Upper lobe of left lung (tissue), 6 donors: Measurements from ENCODE around the gene TNS3. TPM values are rescaled to one million over a fixed set of nuclear protein-coding genes. Genes with fewer than 3 reads are reported as not detected.

Source experiments
- ATAC-seq, 2 donors: fragments of 200-7000 bp; cut with Tn5 transposase; one replicate each; pipeline ENCODE4 v1.9.1; 2022; ENCODE audit warnings: mild to moderate bottlenecking in 2 of 2, moderate library complexity in 2 of 2; ENCODE audit not compliant: low FRiP score in 2 of 2
- DNase-seq, 2 donors: peaks; one replicate each; pipeline ENCODE4 v3.0.0-alpha.2; 2019 to 2020
- H3K27ac ChIP-seq, 4 donors: fragments of 200-600 bp; sonication (generic); one replicate each; pipeline ENCODE4 v1.5.1; 2016 to 2019
- H3K27me3 ChIP-seq, 4 donors: fragments of 200-600 bp; sonication (generic); one replicate each; pipeline ENCODE4 v1.5.1; 2017 to 2019
- H3K36me3 ChIP-seq, 4 donors: fragments of 200-600 bp; sonication (generic); one replicate each; pipeline ENCODE4 v1.5.1; 2016 to 2019
- H3K4me1 ChIP-seq, 4 donors: fragments of 200-600 bp; sonication (generic); one replicate each; pipeline ENCODE4 v1.5.1; 2018 to 2019
- H3K4me3 ChIP-seq, 4 donors: fragments of 200-600 bp; sonication (generic); one replicate each; pipeline ENCODE4 v1.5.1; 2017 to 2019; ENCODE audit warnings: mild to moderate bottlenecking in 2 of 4, moderate library complexity in 1 of 4
- H3K9me3 ChIP-seq, 4 donors: fragments of 200-600 bp; sonication (generic); one replicate each; pipeline ENCODE4 v1.5.1; 2018 to 2019
- EP300 ChIP-seq, 4 donors: sonication (generic); formaldehyde crosslinking; IDR thresholded peaks; one replicate each; pipeline ENCODE4 v1.5.1; 2017; ENCODE audit warnings: antibody characterized with exemption in 4 of 4, control low read depth in 2 of 4
- POLR2A ChIP-seq, 4 donors: fragments of 450-650 bp; IDR thresholded peaks; one replicate each; pipeline ENCODE4 v1.5.1; 2016 to 2017; ENCODE audit warnings: antibody characterized with exemption in 4 of 4, mild to moderate bottlenecking in 2 of 4
- POLR2AphosphoS5 ChIP-seq, 2 donors: sonication (generic); formaldehyde crosslinking; IDR thresholded peaks; one replicate each; pipeline ENCODE4 v1.5.1; 2017; ENCODE audit warnings: antibody characterized with exemption in 2 of 2
- whole genome bisulfite sequencing, 2 donors: methylation state at CpG; one replicate each; pipeline ENCODE4 v1.1.5; 2017 to 2018; 5-methylcytosine and 5-hydroxymethylcytosine counted together
- total RNA-seq, 6 donors: library from RNA; depleted of rRNA in 4 of 6; stranded (reverse); fragments of >200 nt in 4 of 6; gene quantifications; one replicate each; pipeline versions ENCODE4 v1.1.0 to v1.2.1, GENCODE V29; 2016 to 2021
- TF ChIP-seq, protein P1 (sequence below), 6 experiments: fragments of 450-650 bp in 4 of 6; fragments of 200-600 bp in 2 of 6; sonication (generic) in 2 of 6; IDR thresholded peaks; one replicate each; pipeline ENCODE4 v1.5.1; 2016 to 2019; ENCODE audit warnings: antibody characterized with exemption in 6 of 6
- donor health status: DM: no; HTN: no; CAD: no; lungs with moderate emphysema.
- donor health status: DM: no; HTN: yes; CAD: no; lungs with severe emphysema.

The TNS3 gene
- total RNA-seq, 6 donors from 2014 or later: 90.6 to 266 (median 143) TPM

DNA sequence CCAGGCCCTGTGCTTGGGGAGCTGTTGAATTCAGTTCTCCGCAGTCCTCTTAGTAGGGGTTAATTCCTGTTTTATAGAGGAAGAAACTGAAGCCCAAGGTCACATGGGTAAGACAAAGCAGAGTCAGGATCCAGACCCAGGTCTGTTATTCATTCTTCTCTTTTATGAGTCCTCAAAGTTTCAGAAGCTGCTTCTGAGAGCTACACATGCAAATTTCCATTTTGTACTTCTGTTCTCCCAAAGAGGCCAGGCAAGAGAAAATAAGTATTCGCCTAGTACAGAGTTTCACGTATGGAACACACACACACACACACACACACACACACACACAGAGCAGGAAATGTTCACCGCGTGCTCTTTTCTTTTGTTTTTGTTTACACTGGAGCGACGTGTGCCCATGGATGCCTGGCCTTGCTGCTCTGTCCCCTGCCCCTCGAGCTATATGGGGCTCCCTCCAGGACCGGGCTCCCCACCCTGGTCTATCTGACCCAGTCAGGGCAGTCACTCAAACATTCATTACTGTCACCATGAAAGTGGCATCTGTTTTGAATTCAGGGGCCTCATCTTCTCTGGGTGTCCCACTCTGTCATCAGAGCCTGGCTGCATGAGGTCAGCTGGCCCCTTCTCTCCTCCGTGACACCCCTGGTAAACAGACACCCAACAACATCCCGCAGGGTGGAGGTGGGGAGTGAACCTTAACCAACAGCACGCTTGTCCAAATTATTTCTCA, 84.4 kb downstream of the TNS3 start:
- Histone ChIP-seq H3K4me3 (no peak overlapping the region), H3K9me3 (no peaks in the 10 kb centered on the region), H3K27me3 (no peaks in the 10 kb centered on the region), H3K4me1 (peaks cover 48 to 63% (median 48%) of the 10 kb centered on the region in 4 donors), H3K36me3 (peaks cover 0 to 3% (median 0%) of the 10 kb centered on the region in 4 donors), H3K27ac (peak overlapping the region; percentile 9 to 73 (median 46))
- DNase-seq (no peak), ATAC-seq (peak; percentile 21 to 58)
- WGBS, 2 donors: 35 to 51% methylated on average over 11 to 12 of the region's 12 CpGs
- TF ChIP-seq, protein P1, sequence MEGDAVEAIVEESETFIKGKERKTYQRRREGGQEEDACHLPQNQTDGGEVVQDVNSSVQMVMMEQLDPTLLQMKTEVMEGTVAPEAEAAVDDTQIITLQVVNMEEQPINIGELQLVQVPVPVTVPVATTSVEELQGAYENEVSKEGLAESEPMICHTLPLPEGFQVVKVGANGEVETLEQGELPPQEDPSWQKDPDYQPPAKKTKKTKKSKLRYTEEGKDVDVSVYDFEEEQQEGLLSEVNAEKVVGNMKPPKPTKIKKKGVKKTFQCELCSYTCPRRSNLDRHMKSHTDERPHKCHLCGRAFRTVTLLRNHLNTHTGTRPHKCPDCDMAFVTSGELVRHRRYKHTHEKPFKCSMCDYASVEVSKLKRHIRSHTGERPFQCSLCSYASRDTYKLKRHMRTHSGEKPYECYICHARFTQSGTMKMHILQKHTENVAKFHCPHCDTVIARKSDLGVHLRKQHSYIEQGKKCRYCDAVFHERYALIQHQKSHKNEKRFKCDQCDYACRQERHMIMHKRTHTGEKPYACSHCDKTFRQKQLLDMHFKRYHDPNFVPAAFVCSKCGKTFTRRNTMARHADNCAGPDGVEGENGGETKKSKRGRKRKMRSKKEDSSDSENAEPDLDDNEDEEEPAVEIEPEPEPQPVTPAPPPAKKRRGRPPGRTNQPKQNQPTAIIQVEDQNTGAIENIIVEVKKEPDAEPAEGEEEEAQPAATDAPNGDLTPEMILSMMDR (IDR thresholded peaks at IDR 0.05): no peak
- TF ChIP-seq POLR2A (IDR thresholded peaks at IDR 0.05): peak in 1 of 4 donors; percentile 9

DNA sequence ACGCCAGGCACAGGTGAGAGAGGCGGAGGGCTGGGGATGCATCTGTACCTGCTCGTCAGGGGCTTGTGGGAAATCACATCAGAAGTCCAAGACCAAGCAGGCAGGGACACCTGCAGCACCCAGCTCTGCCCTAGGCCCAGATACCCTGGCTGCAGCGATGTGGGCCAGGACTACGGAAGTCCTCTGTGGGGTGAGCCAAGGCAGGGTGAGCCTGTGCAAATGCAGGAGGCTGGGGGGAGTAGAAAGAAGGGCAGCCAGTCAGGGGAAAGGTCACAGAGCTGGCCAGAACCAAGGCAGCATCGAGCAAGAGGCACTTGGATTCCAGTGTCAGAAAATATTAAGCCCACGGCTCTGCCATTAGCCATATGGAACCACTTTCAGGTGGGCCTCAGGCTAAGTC, 85.2 kb downstream of the TNS3 start:
- WGBS, 2 donors: 90 to 92% methylated on average over 7 of the region's 7 CpGs
- DNase-seq (no peak), ATAC-seq (no peak)
- Histone ChIP-seq H3K9me3 (no peaks in the 10 kb centered on the region), H3K36me3 (no peaks in the 10 kb centered on the region), H3K4me3 (no peak overlapping the region), H3K27ac (peak overlapping the region in 2 of 4 donors; percentile 55 to 73), H3K4me1 (peaks cover 44 to 65% (median 50%) of the 10 kb centered on the region in 4 donors), H3K27me3 (no peaks in the 10 kb centered on the region)
- no peak for TF ChIP-seq EP300 (IDR thresholded peaks at IDR 0.05)
- TF ChIP-seq, protein P1 (IDR thresholded peaks at IDR 0.05): no peak
- TF ChIP-seq POLR2AphosphoS5 (IDR thresholded peaks at IDR 0.05): no peak
- TF ChIP-seq POLR2A (IDR thresholded peaks at IDR 0.05): no peak

DNA sequence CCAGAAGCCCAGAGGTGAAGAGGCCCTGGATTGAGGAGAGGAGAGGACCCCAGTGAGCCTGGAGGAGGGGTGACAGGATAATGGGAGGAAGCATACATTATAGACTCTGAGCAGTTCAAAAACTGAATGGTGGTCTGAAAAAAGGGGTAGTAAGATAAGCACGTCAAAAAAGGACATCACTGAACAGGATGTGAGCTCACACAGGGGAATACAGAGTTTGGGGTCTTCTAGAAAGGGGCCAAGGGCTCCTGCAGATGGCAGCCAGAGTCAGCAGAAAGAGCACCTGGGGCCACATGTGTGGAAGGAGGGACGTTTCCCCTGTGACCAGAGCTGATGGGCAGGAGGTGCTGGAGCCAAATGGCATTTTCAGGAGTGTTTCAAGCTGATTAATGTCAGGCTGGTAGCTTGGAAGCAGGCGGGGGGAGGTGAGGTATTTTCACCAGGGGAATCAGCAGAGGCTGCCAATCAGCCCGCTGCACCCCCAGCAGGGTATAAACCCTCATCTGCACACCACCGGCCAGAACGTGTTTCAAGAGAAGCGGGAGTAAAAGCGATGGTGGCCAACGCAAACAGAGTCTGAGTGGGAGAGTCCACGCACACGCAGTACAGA, 85.8 kb downstream of the TNS3 start:
- Histone ChIP-seq H3K9me3 (no peaks in the 10 kb centered on the region), H3K27ac (peak overlapping the region in 2 of 4 donors; percentile 55 to 73), H3K4me3 (no peak overlapping the region), H3K4me1 (peaks cover 40 to 60% (median 49%) of the 10 kb centered on the region in 4 donors), H3K27me3 (no peaks in the 10 kb centered on the region), H3K36me3 (no peaks in the 10 kb centered on the region)
- DNase-seq (no peak), ATAC-seq (no peak)
- 79 to 89% methylated on average over 11 of the region's 11 CpGs for WGBS, 2 donors
- TF ChIP-seq, protein P1 (IDR thresholded peaks at IDR 0.05): no peak
- no peak for TF ChIP-seq POLR2A (IDR thresholded peaks at IDR 0.05)
- no peak for TF ChIP-seq POLR2AphosphoS5 (IDR thresholded peaks at IDR 0.05)
- no peak for TF ChIP-seq EP300 (IDR thresholded peaks at IDR 0.05)

DNA sequence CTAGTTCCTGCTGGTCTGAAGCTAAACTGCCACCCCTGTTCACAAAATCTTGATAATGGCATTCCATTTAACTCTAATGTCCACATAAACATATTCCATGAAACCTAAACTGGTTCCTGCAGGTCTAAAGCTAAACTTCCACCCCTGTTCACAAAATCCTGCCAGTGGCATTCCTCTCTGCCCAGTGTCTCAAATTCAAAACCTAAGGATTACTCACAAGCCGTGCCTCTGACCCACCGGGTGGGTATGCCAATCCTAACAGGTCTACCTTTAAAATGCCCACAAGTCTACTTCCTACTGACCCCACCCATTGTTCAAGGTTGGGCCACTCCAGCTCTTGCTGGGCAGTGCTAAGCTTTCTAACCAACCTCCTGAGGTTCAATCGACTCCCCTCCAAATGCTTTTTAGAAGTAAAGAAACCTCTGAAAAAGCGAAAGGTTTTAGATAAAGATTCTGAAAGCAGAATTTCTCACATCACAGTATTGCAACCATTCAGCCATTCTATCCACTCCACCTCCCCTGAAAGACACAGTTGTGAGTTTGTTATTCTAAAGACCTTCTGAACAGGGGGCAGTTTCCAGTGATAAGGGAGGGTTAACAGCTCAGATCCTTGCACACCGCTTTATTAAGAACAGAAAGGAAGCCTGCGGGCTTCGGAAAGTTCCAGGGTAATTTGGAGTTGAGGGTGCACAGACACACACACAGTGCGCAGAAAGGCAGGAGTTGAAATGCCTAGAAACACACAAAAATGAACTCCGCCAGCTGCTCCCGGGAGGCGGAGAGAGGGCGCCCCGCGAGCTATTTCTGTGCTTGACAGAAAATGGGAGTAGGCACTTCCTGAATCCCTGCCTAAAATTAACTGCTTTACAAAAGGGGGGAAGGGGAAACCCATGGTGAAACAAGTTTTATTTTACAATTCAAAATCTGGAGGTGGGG, 87.7 kb downstream of the TNS3 start:
- H3K27ac ChIP-seq: peak overlapping the region; percentile 44 to 73 (median 61)
- peaks cover 34 to 53% (median 46%) of the 10 kb centered on the region in 4 donors for H3K4me1 ChIP-seq
- DNase-seq: no peak
- peak in 1 of 2 donors; percentile 44 for ATAC-seq
- TF ChIP-seq POLR2AphosphoS5 (IDR thresholded peaks at IDR 0.05) (no peak), EP300 (IDR thresholded peaks at IDR 0.05) (no peak), POLR2A (IDR thresholded peaks at IDR 0.05) (no peak)
- TF ChIP-seq, protein P1 (IDR thresholded peaks at IDR 0.05): no peak
- peak overlapping the region in 1 of 4 donors; percentile 4 for H3K4me3 ChIP-seq
- H3K9me3 ChIP-seq: no peaks in the 10 kb centered on the region
- no peaks in the 10 kb centered on the region for H3K36me3 ChIP-seq
- 34 to 35% methylated on average over 14 of the region's 14 CpGs for WGBS, 2 donors
- H3K27me3 ChIP-seq: no peaks in the 10 kb centered on the region
